GM19193 (cell line): ENCODE data around the gene MSL2.

ENCODE experiments used
- POLR2A ChIP-seq: IDR thresholded peaks from 4 replicates; pipeline ENCODE4 v1.6.1; 2011; ENCODE audit not compliant: insufficient read depth, insufficient read length; ENCODE audit errors: extremely low read depth

MSL2 gene

GRCh38 chr3:136194409-136195257 is 1.5 kb downstream of the MSL2 start:
- TF ChIP-seq POLR2A = no peak

- no peak for TF ChIP-seq POLR2A
Observed at GRCh38 chr3:136193278-136194054, 2.7 kb downstream of the MSL2 start.

- TF ChIP-seq POLR2A = no peak
Observed at GRCh38 chr3:136192831-136193230, 3.3 kb downstream of the MSL2 start.

- TF ChIP-seq POLR2A = no peak
Observed at GRCh38 chr3:136189859-136190617, 6.1 kb downstream of the MSL2 start.

GRCh38 chr3:136189043-136189442 is 7.1 kb downstream of the MSL2 start:
- TF ChIP-seq POLR2A = no peak

GRCh38 chr3:136187868-136188267 is 8.3 kb downstream of the MSL2 start:
- no peak for TF ChIP-seq POLR2A

GRCh38 chr3:136186846-136187245 is 9.3 kb downstream of the MSL2 start:
- no peak for TF ChIP-seq POLR2A

GRCh38 chr3:136186344-136186743 is 9.8 kb downstream of the MSL2 start:
- TF ChIP-seq POLR2A = no peak

GRCh38 chr3:136184703-136185102 is 11.4 kb downstream of the MSL2 start:
- TF ChIP-seq POLR2A = no peak

GRCh38 chr3:136181741-136182140 is 14.4 kb downstream of the MSL2 start:
- TF ChIP-seq POLR2A = no peak

GRCh38 chr3:136177876-136178275 is 18.3 kb downstream of the MSL2 start:
- no peak for TF ChIP-seq POLR2A

- no peak for TF ChIP-seq POLR2A
Observed at GRCh38 chr3:136173939-136174490, 22.1 kb downstream of the MSL2 start.

- no peak for TF ChIP-seq POLR2A
Observed at GRCh38 chr3:136171097-136171542, 25.0 kb downstream of the MSL2 start.

- no peak for TF ChIP-seq POLR2A
Observed at GRCh38 chr3:136166507-136166906, 29.6 kb downstream of the MSL2 start.

GRCh38 chr3:136162322-136162721 is 33.8 kb downstream of the MSL2 start:
- TF ChIP-seq POLR2A = no peak
